ENCODE results near the gene NAMPT.

The NAMPT gene

DNA sequence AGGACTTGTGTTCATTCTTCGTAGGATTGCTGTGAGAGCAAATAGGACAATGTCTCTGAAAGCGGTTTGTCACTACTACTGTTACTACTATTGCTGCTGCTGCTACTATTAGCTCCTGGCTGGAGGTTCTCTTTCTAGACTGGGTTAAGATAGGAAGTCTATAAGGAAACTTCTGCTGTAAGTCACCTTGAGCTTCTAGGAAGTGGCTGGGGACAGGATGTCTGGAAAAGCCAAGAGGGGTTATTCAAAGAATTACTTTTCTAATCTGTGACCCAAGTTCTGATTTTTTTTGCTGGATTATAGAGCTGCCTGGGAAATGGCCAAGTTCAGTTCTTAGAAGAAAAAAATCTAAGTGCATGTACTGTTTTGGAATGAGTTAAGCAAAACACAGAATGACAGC lies 62.2 kb downstream of the NAMPT start:
- no peak overlapping the region for H3K27ac ChIP-seq (ENCODE audit: low read depth, low read length)
- no peaks in the 10 kb centered on the region for H3K9me3 ChIP-seq (ENCODE audit: control insufficient read depth, insufficient read depth, low read length)
- TF ChIP-seq EZH2phosphoT487 (IDR thresholded peaks at IDR 0.05; ENCODE audit: borderline replicate concordance, low read length), result no peak
- TF ChIP-seq, protein P1, sequence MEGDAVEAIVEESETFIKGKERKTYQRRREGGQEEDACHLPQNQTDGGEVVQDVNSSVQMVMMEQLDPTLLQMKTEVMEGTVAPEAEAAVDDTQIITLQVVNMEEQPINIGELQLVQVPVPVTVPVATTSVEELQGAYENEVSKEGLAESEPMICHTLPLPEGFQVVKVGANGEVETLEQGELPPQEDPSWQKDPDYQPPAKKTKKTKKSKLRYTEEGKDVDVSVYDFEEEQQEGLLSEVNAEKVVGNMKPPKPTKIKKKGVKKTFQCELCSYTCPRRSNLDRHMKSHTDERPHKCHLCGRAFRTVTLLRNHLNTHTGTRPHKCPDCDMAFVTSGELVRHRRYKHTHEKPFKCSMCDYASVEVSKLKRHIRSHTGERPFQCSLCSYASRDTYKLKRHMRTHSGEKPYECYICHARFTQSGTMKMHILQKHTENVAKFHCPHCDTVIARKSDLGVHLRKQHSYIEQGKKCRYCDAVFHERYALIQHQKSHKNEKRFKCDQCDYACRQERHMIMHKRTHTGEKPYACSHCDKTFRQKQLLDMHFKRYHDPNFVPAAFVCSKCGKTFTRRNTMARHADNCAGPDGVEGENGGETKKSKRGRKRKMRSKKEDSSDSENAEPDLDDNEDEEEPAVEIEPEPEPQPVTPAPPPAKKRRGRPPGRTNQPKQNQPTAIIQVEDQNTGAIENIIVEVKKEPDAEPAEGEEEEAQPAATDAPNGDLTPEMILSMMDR (IDR thresholded peaks at IDR 0.05; ENCODE audit: low read depth, low read length, poor library complexity, severe bottlenecking), result no peak
- H3K79me2 ChIP-seq (ENCODE audit: control insufficient read depth, low read length), result no peaks in the 10 kb centered on the region
- no peaks in the 10 kb centered on the region for H3K36me3 ChIP-seq (ENCODE audit: control insufficient read depth, low read length)
- no peaks in the 10 kb centered on the region for H4K20me1 ChIP-seq (ENCODE audit: control insufficient read depth, insufficient read depth, low read depth, low read length)
- no peaks in the 10 kb centered on the region for H3K4me1 ChIP-seq (ENCODE audit: control insufficient read depth, low read length)
- H3K4me2 ChIP-seq (ENCODE audit: low read length), result no peak overlapping the region
- H3F3A ChIP-seq (ENCODE audit: control insufficient read depth, insufficient read depth), result no peaks in the 10 kb centered on the region
- no peaks in the 10 kb centered on the region for H3K9me2 ChIP-seq (replicated peaks; ENCODE audit: control insufficient read depth, low read length)
- no peak overlapping the region for H3K4me3 ChIP-seq (ENCODE audit: low read length)
- peaks cover 9% of the 10 kb centered on the region; the same call in 1 of the 2 replicates for H3K27me3 ChIP-seq (ENCODE audit: control insufficient read depth, low read length)

GRCh38 chr7:106220307-106220706 lies 64.5 kb downstream of the NAMPT start:
- Histone ChIP-seq H3F3A (ENCODE audit: control insufficient read depth, insufficient read depth) (no peaks in the 10 kb centered on the region), H3K4me1 (ENCODE audit: control insufficient read depth, low read length) (no peaks in the 10 kb centered on the region), H3K9me2 (replicated peaks; ENCODE audit: control insufficient read depth, low read length) (no peaks in the 10 kb centered on the region), H4K20me1 (ENCODE audit: control insufficient read depth, insufficient read depth, low read depth, low read length) (no peaks in the 10 kb centered on the region), H3K27ac (ENCODE audit: low read depth, low read length) (no peak overlapping the region), H3K79me2 (ENCODE audit: control insufficient read depth, low read length) (no peaks in the 10 kb centered on the region), H3K4me2 (ENCODE audit: low read length) (no peak overlapping the region), H3K9me3 (ENCODE audit: control insufficient read depth, insufficient read depth, low read length) (no peaks in the 10 kb centered on the region), H3K36me3 (ENCODE audit: control insufficient read depth, low read length) (no peaks in the 10 kb centered on the region), H3K4me3 (ENCODE audit: low read length) (no peak overlapping the region), H3K27me3 (ENCODE audit: control insufficient read depth, low read length) (peaks cover 2% of the 10 kb centered on the region; the same call in 1 of the 2 replicates)
- TF ChIP-seq, protein P1 (IDR thresholded peaks at IDR 0.05; ENCODE audit: low read depth, low read length, poor library complexity, severe bottlenecking), result no peak
- no peak for TF ChIP-seq EZH2phosphoT487 (IDR thresholded peaks at IDR 0.05; ENCODE audit: borderline replicate concordance, low read length)

GRCh38 chr7:106219170-106219569 lies 65.6 kb downstream of the NAMPT start:
- H3K27ac ChIP-seq (ENCODE audit: low read depth, low read length), result no peak overlapping the region
- no peak for TF ChIP-seq EZH2phosphoT487 (IDR thresholded peaks at IDR 0.05; ENCODE audit: borderline replicate concordance, low read length)
- TF ChIP-seq, protein P1 (IDR thresholded peaks at IDR 0.05; ENCODE audit: low read depth, low read length, poor library complexity, severe bottlenecking), result no peak
- no peaks in the 10 kb centered on the region for H3K36me3 ChIP-seq (ENCODE audit: control insufficient read depth, low read length)
- no peak overlapping the region for H3K4me3 ChIP-seq (ENCODE audit: low read length)
- no peak overlapping the region for H3K4me2 ChIP-seq (ENCODE audit: low read length)
- H3K9me2 ChIP-seq (replicated peaks; ENCODE audit: control insufficient read depth, low read length), result no peaks in the 10 kb centered on the region
- H3K27me3 ChIP-seq (ENCODE audit: control insufficient read depth, low read length), result peaks cover 2% of the 10 kb centered on the region; the same call in 1 of the 2 replicates
- no peaks in the 10 kb centered on the region for H3K4me1 ChIP-seq (ENCODE audit: control insufficient read depth, low read length)
- no peaks in the 10 kb centered on the region for H3K9me3 ChIP-seq (ENCODE audit: control insufficient read depth, insufficient read depth, low read length)
- H3F3A ChIP-seq (ENCODE audit: control insufficient read depth, insufficient read depth), result no peaks in the 10 kb centered on the region
- H3K79me2 ChIP-seq (ENCODE audit: control insufficient read depth, low read length), result no peaks in the 10 kb centered on the region
- no peaks in the 10 kb centered on the region for H4K20me1 ChIP-seq (ENCODE audit: control insufficient read depth, insufficient read depth, low read depth, low read length)
